HEK293 (cell line): ENCODE data around the gene TLCD4.

Experiments used
- SCRT2 ChIP-seq: fragments of 450-650 bp; formaldehyde crosslinking; IDR thresholded peaks from 2 replicates; pipeline ENCODE4 v1.5.1; 2016; ENCODE audit warnings: missing biosample characterization, missing genetic modification characterization
- ZNF121 ChIP-seq: fragments of 450-650 bp; formaldehyde crosslinking; IDR thresholded peaks from 2 replicates; pipeline ENCODE4 v1.5.1; 2016; ENCODE audit warnings: missing biosample characterization, missing genetic modification characterization
- ZNF785 ChIP-seq: fragments of 450-650 bp; formaldehyde crosslinking; IDR thresholded peaks from 2 replicates; pipeline ENCODE4 v1.5.1; 2016; ENCODE audit warnings: missing biosample characterization, missing genetic modification characterization
- TF ChIP-seq, protein P1 (sequence below): fragments of 450-650 bp; formaldehyde crosslinking; IDR thresholded peaks from 2 replicates; pipeline ENCODE4 v1.5.1; 2016; ENCODE audit warnings: missing biosample characterization, missing genetic modification characterization
- TF ChIP-seq, protein P2 (sequence below): fragments of 450-650 bp; formaldehyde crosslinking; IDR thresholded peaks from 2 replicates; pipeline ENCODE4 v1.5.1; 2016; ENCODE audit warnings: missing biosample characterization, missing genetic modification characterization
- TF ChIP-seq, protein P3 (sequence below): fragments of 450-650 bp; formaldehyde crosslinking; IDR thresholded peaks from 2 replicates; pipeline ENCODE4 v1.5.1; 2016; ENCODE audit warnings: missing biosample characterization, missing genetic modification characterization

DNA sequence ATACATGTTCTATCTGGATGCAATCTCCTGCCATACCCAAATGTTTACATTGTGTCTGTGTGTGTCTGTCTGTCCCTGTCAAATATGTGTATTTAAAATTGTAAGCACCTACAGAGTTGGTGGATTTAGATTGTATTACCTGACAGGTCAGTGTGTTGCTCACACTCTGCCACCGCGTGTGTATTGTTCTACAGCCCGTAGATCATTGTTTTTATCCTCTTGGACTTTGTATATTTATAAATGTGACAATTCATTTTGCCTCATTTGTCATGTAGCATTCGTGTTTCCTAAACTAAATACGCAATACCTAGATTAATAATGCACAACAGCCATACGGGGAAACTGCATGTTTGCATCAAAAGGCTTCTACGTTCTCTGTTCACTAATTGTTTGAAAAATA lies 45.0 kb upstream of the TLCD4 start:
- TF ChIP-seq, protein P1, sequence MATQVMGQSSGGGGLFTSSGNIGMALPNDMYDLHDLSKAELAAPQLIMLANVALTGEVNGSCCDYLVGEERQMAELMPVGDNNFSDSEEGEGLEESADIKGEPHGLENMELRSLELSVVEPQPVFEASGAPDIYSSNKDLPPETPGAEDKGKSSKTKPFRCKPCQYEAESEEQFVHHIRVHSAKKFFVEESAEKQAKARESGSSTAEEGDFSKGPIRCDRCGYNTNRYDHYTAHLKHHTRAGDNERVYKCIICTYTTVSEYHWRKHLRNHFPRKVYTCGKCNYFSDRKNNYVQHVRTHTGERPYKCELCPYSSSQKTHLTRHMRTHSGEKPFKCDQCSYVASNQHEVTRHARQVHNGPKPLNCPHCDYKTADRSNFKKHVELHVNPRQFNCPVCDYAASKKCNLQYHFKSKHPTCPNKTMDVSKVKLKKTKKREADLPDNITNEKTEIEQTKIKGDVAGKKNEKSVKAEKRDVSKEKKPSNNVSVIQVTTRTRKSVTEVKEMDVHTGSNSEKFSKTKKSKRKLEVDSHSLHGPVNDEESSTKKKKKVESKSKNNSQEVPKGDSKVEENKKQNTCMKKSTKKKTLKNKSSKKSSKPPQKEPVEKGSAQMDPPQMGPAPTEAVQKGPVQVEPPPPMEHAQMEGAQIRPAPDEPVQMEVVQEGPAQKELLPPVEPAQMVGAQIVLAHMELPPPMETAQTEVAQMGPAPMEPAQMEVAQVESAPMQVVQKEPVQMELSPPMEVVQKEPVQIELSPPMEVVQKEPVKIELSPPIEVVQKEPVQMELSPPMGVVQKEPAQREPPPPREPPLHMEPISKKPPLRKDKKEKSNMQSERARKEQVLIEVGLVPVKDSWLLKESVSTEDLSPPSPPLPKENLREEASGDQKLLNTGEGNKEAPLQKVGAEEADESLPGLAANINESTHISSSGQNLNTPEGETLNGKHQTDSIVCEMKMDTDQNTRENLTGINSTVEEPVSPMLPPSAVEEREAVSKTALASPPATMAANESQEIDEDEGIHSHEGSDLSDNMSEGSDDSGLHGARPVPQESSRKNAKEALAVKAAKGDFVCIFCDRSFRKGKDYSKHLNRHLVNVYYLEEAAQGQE: no peak
- TF ChIP-seq, protein P2, sequence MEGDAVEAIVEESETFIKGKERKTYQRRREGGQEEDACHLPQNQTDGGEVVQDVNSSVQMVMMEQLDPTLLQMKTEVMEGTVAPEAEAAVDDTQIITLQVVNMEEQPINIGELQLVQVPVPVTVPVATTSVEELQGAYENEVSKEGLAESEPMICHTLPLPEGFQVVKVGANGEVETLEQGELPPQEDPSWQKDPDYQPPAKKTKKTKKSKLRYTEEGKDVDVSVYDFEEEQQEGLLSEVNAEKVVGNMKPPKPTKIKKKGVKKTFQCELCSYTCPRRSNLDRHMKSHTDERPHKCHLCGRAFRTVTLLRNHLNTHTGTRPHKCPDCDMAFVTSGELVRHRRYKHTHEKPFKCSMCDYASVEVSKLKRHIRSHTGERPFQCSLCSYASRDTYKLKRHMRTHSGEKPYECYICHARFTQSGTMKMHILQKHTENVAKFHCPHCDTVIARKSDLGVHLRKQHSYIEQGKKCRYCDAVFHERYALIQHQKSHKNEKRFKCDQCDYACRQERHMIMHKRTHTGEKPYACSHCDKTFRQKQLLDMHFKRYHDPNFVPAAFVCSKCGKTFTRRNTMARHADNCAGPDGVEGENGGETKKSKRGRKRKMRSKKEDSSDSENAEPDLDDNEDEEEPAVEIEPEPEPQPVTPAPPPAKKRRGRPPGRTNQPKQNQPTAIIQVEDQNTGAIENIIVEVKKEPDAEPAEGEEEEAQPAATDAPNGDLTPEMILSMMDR (tag by site-specific recombination): no peak
- TF ChIP-seq ZNF121: no peak
- TF ChIP-seq SCRT2 (tag by site-specific recombination): no peak
- TF ChIP-seq, protein P3, sequence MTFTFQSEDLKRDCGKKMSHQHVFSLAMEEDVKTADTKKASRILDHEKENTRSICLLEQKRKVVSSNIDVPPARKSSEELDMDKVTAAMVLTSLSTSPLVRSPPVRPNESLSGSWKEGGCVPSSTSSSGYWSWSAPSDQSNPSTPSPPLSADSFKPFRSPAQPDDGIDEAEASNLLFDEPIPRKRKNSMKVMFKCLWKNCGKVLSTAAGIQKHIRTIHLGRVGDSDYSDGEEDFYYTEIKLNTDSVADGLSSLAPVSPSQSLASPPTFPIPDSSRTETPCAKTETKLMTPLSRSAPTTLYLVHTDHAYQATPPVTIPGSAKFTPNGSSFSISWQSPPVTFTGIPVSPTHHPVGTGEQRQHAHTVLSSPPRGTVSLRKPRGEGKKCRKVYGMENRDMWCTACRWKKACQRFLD (tag by site-specific recombination): no peak
- no peak for TF ChIP-seq ZNF785 (tag by site-specific recombination)
